GM08714 (cell line): ENCODE measurements around the gene MTG1.
"Not testable (repeated sequence)": the region's sequence is repeated elsewhere in the genome, so short reads cannot be mapped to it uniquely, and the experiment has no call there.

Source experiments
- H3K4me3 ChIP-seq: fragments of 200-500 bp; sonication (Bioruptor generic); 2 replicates; pipeline ENCODE4 v1.5.1; 2014; ENCODE audit warnings: mild to moderate bottlenecking, low read length, inconsistent platforms
- ZNF274 ChIP-seq: IDR thresholded peaks from 2 replicates; pipeline ENCODE4 v1.6.1; 2012; ENCODE audit warnings: mild to moderate bottlenecking, low read depth, low read length

MTG1 gene

GRCh38 chr10:133379152-133379800 lies 14.7 kb upstream of the MTG1 start, which contains the start of gene PAOX:
PAOX (plus strand) TSS chr10:133379262; CDS start chr10:133379317, 55 bp downstream.
- no peak for TF ChIP-seq ZNF274
- peak within 1 kb of the TSS; percentile 78 for H3K4me3 ChIP-seq

GRCh38 chr10:133379801-133380666 lies 13.9 kb upstream of the MTG1 start:
- H3K4me3 ChIP-seq, result peak overlapping the region; percentile 78; the same call in 1 of the 2 replicates
- no peak for TF ChIP-seq ZNF274

- H3K4me3 ChIP-seq, result no peak overlapping the region
- TF ChIP-seq ZNF274, result no peak
Observed at GRCh38 chr10:133381036-133381435, 12.9 kb upstream of the MTG1 start.

GRCh38 chr10:133383551-133383950 lies 10.4 kb upstream of the MTG1 start:
- H3K4me3 ChIP-seq, result no peak overlapping the region
- no peak for TF ChIP-seq ZNF274

- TF ChIP-seq ZNF274, result no peak
Observed at GRCh38 chr10:133384071-133384470, 9.9 kb upstream of the MTG1 start.

GRCh38 chr10:133385214-133385613 lies 8.7 kb upstream of the MTG1 start:
- no peak overlapping the region for H3K4me3 ChIP-seq
- no peak for TF ChIP-seq ZNF274

More at GRCh38 chr10:133384071-133384470, 9.9 kb upstream of the MTG1 start:
- H3K4me3 ChIP-seq, result no peak overlapping the region

- not testable (repeated sequence) for H3K4me3 ChIP-seq
Observed at GRCh38 chr10:133386951-133387350, 7.0 kb upstream of the MTG1 start.

GRCh38 chr10:133388236-133388972 lies 5.6 kb upstream of the MTG1 start:
- H3K4me3 ChIP-seq, result peak overlapping the region; percentile 59; the same call in 1 of the 2 replicates

GRCh38 chr10:133388973-133389818 lies 4.8 kb upstream of the MTG1 start:
- H3K4me3 ChIP-seq, result peak overlapping the region; percentile 68; the same call in 1 of the 2 replicates
- TF ChIP-seq ZNF274, result no peak

More at GRCh38 chr10:133388236-133388972, 5.6 kb upstream of the MTG1 start:
- TF ChIP-seq ZNF274, result no peak

GRCh38 chr10:133390597-133391248 lies 3.2 kb upstream of the MTG1 start:
- no peak for TF ChIP-seq ZNF274
- H3K4me3 ChIP-seq, result peak overlapping the region; percentile 68; the same call in 1 of the 2 replicates

GRCh38 chr10:133391249-133391635 lies 2.7 kb upstream of the MTG1 start:
- H3K4me3 ChIP-seq, result peak overlapping the region; percentile 20; the same call in 1 of the 2 replicates

GRCh38 chr10:133391761-133392518 lies 2.0 kb upstream of the MTG1 start:
- H3K4me3 ChIP-seq, result no peak overlapping the region; the same call in 1 of the 2 replicates

More at GRCh38 chr10:133391249-133391635, 2.7 kb upstream of the MTG1 start:
- no peak for TF ChIP-seq ZNF274

More at GRCh38 chr10:133391761-133392518, 2.0 kb upstream of the MTG1 start:
- TF ChIP-seq ZNF274, result no peak
